Brain microvascular endothelial cell (primary cell): ENCODE measurements around the gene DNAJA3.

Experiments
- DNase-seq: peaks from one replicate; pipeline ENCODE4 v3.0.0-alpha.2; 2020
- H3K27ac ChIP-seq: fragments of 250-450 bp; sonication (Bioruptor Pico); 2 replicates; pipeline ENCODE4 v1.5.1; 2020; ENCODE audit warnings: mild to moderate bottlenecking, moderate library complexity
- H3K27me3 ChIP-seq: fragments of 250-450 bp; sonication (Bioruptor Pico); replicated peaks from 2 replicates; pipeline ENCODE4 v1.5.1; 2020; ENCODE audit warnings: mild to moderate bottlenecking
- H3K36me3 ChIP-seq: fragments of 250-450 bp; sonication (Bioruptor Pico); replicated peaks from 2 replicates; pipeline ENCODE4 v1.5.1; 2020; ENCODE audit warnings: mild to moderate bottlenecking
- H3K4me3 ChIP-seq: 2 replicates; pipeline ENCODE4 v1.5.1; 2011; ENCODE audit warnings: low read depth, mild to moderate bottlenecking, control low read depth, low read length, moderate library complexity
- CTCF ChIP-seq: IDR thresholded peaks from 2 replicates; pipeline ENCODE4 v1.5.1; 2011; ENCODE audit warnings: low read depth, mild to moderate bottlenecking, moderate library complexity, low read length, control low read depth, inconsistent platforms; ENCODE audit errors: missing control alignments
- in situ Hi-C: cut with HindIII; loops from 2 replicates; pipeline ENCODE4 v1.10.0; 2017; ENCODE audit warnings: low sequenced_read_pairs, low pct_ligation_motif_present

Gene DNAJA3

DNA sequence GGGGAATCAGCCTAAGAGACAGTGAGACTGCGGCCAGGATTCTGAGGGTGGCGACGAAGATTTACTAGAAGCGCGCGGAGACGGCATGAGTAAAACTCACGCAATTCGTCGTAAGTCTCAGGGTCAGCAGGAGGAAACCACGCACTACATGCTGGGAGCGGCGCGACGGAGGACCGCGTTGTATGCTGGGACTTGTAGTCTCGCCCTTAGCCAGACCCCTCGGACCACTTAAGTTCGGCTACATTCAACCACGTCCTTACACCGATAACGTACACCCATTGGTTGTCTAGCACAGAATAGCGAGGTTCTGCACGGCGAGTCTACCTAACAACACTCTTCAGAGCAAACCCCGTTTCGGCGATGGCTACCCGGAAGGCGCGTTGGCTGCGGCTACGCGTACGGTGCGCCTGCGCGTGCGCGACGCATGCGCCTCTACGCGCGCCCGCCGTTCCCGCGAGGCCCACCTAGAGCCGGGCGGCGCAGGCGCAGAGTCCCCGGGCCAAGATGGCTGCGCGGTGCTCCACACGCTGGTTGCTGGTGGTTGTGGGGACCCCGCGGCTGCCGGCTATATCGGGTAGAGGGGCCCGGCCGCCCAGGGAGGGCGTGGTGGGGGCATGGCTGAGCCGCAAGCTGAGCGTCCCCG lies at the start of gene DNAJA3:
DNAJA3 (plus strand) TSS at position 491 of the 643 bp plus-strand sequence; CDS start at position 505, 14 bp downstream.
- H3K4me3 ChIP-seq: peak within 1 kb of the TSS; percentile 98
- peak within 1 kb of the TSS; percentile 99 for H3K27ac ChIP-seq
- H3K27me3 ChIP-seq: no peaks in the 10 kb centered on the region
- no peak for TF ChIP-seq CTCF
- in situ Hi-C loops: no loop called here
- peak; percentile 93 for DNase-seq
- peaks cover 8% of the 10 kb centered on the region for H3K36me3 ChIP-seq

GRCh38 chr16:4376126-4376892 lies 49.4 kb upstream of the DNAJA3 start:
- in situ Hi-C loops: no loop called here
- Histone ChIP-seq H3K27ac (peak overlapping the region; percentile 73), H3K36me3 (peaks cover 9% of the 10 kb centered on the region), H3K27me3 (no peaks in the 10 kb centered on the region), H3K4me3 (peak overlapping the region; percentile 5)
- no peak for TF ChIP-seq CTCF
- DNase-seq: peak; percentile 56

- Histone ChIP-seq H3K27ac (peak overlapping the region; percentile 11), H3K36me3 (peaks cover 16% of the 10 kb centered on the region), H3K27me3 (no peaks in the 10 kb centered on the region), H3K4me3 (no peak overlapping the region)
- TF ChIP-seq CTCF: no peak
- in situ Hi-C loops: no loop called here
- no peak for DNase-seq
Measured at GRCh38 chr16:4376893-4377572, 48.6 kb upstream of the DNAJA3 start.

DNA sequence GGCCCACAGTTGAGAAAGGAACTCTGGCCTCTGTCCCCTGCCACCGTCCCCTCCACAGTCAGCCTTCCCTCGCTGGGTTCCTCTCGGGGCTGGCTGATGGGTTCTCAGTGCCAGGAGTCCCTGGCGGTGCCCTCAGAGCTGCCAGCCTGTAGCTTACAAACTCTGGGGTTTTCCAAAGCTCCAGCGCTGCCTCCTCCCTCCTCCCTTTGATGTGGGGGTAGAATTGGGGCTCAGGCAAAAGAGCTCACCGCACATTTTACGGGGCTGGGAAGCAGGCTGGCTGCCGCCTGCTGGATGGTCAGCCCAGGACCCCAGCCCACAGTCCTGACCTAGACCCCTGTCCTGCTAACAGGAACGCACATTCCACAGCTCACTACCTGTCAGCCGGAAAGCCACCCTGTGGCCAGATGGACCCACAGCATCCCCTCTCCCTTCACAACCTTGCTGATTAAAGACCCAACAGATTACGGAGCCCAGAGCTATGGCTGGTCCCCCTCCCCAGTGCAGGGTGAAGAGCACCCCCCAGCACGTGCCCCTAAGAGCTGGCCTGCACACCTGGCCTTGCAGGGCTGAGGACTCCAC lies 48.0 kb upstream of the DNAJA3 start:
- no peak overlapping the region for H3K4me3 ChIP-seq
- DNase-seq: no peak

GRCh38 chr16:4378161-4378666 lies 47.5 kb upstream of the DNAJA3 start:
- H3K27ac ChIP-seq: no peak overlapping the region
- no peaks in the 10 kb centered on the region for H3K27me3 ChIP-seq
- in situ Hi-C loops: no loop called here
- no peak for TF ChIP-seq CTCF
- no peak overlapping the region for H3K4me3 ChIP-seq
- DNase-seq: no peak
- peaks cover 25% of the 10 kb centered on the region for H3K36me3 ChIP-seq

More for the DNA sequence above, 48.0 kb upstream of the DNAJA3 start:
- H3K36me3 ChIP-seq: peaks cover 21% of the 10 kb centered on the region
- TF ChIP-seq CTCF: peak; percentile 40
- in situ Hi-C loops: no loop called here
- no peaks in the 10 kb centered on the region for H3K27me3 ChIP-seq
- H3K27ac ChIP-seq: no peak overlapping the region
